SW480 (cell line): Measurements from ENCODE around the gene GPATCH1.
A peak's percentile ranks its signal among the peaks of the same experiment; 100 is the strongest.
"Not testable (repeated sequence)": the region's sequence is repeated elsewhere in the genome, so short reads cannot be mapped to it uniquely, and the experiment has no call there.

Source experiments
- DNase-seq: peaks from one replicate; pipeline ENCODE4 v3.0.0-alpha.2; 2016; ENCODE audit warnings: low spot score

GPATCH1 gene, protein sequence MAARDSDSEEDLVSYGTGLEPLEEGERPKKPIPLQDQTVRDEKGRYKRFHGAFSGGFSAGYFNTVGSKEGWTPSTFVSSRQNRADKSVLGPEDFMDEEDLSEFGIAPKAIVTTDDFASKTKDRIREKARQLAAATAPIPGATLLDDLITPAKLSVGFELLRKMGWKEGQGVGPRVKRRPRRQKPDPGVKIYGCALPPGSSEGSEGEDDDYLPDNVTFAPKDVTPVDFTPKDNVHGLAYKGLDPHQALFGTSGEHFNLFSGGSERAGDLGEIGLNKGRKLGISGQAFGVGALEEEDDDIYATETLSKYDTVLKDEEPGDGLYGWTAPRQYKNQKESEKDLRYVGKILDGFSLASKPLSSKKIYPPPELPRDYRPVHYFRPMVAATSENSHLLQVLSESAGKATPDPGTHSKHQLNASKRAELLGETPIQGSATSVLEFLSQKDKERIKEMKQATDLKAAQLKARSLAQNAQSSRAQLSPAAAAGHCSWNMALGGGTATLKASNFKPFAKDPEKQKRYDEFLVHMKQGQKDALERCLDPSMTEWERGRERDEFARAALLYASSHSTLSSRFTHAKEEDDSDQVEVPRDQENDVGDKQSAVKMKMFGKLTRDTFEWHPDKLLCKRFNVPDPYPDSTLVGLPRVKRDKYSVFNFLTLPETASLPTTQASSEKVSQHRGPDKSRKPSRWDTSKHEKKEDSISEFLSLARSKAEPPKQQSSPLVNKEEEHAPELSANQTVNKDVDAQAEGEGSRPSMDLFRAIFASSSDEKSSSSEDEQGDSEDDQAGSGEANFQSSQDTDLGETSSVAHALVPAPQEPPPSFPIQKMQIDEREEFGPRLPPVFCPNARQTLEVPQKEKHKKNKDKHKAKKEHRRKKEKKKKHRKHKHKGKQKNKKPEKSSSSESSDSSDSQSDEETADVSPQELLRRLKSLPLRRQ

DNA sequence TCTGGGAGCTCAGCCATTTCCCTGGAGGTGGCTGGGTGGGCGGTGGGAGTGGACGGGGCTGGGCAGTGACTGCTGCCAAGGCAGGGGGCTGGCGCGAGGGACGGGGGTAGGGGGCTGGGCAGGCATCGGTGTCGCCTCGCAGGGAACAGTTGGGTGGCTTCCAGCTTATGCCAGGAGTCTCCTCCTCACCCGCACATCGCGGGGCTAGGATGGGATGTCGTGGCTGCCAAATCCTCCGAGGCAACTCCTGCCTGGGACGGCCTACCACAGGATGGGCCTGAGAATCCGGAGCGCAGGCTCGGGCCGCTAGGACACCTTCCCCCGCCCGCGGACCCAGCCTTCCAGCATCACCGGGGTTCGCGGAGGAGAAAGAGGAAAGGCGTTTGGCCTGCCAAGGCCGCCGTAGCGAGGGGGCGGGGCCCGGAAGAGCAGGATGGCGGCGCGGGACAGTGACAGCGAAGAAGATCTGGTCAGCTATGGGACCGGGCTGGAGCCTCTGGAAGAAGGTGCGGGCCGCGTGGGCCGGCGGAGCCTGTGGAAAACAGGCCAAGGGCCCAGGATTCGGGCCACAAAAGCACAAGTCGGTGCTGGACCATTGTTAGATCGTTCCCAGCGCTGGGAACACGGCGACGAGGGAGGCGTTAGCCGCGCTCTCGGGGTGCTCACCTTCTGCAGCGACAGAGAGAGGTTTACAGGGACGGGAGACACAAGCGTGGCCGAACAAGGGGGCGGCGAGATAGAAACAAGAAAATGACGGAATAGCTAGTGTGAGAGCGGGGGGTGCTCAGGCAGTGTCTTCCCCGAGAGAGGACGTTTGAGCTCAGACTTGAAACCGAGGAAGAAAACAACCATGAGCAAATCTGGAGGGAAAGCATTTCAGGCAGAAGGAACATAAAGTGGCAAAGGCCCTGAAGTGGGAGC is at the start of gene GPATCH1:
GPATCH1 (plus strand) TSS at position 421 of the 921 bp plus-strand sequence; CDS start at position 434, 13 bp downstream.
- peak; percentile 89 for DNase-seq

DNA sequence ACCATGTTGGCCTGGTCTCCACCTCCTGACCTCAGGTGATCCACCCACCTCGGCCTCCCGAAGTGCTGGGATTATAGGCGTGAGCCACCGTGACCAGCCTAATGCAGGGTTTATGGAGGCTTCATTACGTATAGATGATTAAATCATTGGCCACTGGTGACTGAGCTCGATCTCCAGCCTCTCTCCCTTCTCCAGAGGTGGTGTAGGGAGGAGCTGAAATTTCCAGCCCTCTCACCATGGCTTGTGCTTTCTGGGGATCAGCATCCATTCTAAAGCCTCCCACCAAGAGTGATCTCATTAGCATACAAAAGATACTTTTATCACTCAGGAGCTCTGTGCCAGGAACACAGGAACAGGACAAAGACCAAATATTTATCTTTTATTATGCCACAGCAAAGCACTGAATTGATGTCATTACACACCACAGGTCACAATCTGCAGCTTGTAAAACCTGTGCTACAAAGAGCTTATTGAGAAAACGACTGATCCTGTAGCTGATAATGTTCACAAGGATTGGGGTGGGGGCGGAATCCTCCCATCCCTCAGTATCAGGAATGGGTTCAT is 48.7 kb upstream of the GPATCH1 start:
- DNase-seq, result peak; percentile 74

DNA sequence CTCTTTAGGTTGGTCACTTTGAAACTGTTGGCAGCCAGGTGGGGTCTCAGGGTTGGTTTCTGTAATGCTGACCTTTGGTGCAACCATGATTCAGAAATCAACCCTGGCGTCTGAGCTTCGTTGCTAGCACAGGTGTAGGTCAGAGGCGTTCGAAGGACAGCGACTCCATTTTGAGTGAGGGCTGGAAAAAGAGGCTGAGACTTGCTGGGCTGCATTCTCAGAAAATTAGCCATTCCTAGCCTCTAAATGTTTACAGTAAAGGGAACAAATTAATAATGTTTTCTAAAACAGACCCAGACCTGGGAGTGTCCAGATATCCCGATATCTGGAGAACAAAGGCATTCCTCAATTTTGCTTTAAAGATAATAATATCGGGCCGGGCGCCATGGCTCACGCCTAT is 45.5 kb upstream of the GPATCH1 start:
- DNase-seq, result no peak

DNA sequence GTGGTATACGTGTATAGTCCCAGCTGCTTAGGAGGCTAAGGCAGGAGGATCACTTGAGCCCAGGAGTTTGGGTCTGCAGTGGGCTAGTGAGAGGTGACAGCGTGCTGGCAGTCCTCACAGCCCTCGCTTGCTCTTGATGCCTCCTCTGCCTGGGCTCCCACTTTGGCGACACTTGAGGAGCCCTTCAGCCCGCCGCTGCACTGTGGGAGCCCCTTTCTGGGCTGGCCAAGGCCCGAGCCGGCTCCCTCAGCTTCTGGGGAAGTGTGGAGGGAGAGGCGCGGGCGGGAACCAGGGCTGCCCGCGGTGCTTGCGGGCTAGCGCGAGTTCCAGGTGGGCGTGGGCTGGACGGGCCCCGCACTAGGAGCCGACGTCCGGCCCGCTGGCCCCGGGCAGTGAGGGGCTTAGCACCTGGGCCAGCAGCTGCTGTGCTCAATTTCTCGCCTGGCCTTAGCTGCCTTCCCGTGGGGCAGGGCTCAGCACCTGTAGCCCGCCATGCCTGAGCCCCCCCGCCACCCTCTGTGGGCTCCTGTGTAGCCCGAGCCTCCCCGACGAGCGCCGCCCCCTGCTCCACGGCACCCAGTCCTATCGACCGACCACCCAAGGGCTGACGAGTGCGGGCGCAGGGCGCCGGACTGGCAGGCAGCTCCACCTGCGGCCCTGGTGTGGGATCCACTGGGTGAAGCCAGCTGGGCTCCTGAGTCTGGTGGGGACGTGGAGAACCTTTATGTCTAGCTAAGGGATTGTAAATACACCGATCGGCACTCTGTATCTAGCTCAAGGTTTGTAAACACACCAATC is 44.4 kb upstream of the GPATCH1 start:
- not testable (repeated sequence) for DNase-seq

DNA sequence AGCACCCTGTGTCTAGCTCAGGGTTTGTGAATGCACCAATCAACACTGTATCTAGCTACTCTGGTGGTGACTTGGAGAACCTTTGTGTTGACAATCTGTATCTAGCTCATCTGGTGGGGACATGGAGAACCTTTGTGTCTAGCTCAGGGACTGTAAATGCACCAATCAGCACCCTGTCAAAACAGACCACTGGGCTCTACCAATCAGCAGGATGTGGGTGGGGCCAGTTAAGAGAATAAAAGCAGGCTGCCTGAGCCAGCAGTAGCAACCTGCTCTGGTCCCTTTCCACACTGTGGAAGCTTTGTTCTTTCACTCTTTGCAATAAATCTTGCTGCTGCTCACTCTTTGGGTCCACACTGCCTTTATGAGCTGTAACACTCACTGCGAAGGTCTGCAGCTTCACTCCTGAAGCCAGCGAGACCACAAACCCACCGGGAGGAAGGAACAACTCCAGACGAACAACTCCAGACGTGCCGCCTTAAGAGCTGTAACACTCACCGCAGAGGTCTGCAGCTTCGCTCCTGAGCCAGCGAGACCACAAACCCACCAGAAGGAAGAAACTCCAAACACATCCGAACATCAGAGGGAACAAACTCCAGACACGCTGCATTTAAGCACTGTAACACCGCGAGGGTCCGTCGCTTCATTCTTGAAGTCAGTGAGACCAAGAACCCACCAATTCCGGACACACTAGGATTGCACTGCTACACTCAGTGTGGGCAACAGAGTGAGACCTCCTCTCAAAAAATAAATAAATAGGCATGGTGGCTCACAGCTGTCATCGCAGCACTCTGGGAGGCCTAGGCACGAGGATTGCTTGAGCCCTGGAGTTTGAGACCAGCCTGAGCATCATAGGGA is 43.6 kb upstream of the GPATCH1 start:
- not testable (repeated sequence) for DNase-seq

DNA sequence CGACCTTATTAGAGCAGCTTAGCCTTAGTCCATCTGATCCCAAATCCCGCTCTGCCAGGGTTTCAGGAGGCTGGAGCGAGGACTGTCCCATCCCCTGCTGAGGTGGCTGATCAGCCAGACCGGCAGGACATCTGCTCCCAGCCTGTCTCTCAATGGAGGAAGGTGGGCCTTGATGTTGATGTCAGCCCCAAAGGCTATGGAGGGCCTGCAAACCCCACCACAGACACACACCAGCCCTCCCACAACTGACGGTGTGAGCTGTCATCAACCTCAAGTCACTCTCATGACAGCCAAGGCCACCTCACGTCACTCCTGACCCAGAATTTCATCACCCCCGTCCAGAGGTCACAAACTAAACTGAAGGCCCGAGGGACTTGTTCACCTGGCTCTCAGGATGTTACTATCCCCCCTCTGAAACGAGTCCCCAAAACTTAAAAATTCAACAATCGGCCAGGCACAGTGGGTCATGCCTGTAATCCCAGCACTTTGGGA is 41.8 kb upstream of the GPATCH1 start:
- no peak for DNase-seq

DNA sequence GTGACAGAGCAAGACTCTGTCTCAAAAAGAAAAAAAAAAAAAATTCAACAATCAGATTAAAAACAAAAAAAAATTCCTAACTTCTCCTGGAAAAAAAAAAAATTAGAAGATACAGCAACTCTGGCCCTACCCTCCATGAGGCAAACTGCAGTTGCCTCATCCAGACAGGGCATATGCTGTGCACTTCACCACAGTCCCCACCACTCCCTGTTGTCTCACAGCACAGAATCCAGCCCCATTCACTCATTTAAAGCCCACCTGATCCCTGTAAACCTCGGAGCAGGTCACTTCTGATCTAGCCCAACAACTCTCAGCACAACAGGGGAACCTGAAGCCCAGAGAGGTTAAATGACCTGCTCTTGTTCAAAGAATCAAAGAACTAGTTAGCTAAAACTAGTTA is 41.2 kb upstream of the GPATCH1 start:
- DNase-seq, result no peak

DNA sequence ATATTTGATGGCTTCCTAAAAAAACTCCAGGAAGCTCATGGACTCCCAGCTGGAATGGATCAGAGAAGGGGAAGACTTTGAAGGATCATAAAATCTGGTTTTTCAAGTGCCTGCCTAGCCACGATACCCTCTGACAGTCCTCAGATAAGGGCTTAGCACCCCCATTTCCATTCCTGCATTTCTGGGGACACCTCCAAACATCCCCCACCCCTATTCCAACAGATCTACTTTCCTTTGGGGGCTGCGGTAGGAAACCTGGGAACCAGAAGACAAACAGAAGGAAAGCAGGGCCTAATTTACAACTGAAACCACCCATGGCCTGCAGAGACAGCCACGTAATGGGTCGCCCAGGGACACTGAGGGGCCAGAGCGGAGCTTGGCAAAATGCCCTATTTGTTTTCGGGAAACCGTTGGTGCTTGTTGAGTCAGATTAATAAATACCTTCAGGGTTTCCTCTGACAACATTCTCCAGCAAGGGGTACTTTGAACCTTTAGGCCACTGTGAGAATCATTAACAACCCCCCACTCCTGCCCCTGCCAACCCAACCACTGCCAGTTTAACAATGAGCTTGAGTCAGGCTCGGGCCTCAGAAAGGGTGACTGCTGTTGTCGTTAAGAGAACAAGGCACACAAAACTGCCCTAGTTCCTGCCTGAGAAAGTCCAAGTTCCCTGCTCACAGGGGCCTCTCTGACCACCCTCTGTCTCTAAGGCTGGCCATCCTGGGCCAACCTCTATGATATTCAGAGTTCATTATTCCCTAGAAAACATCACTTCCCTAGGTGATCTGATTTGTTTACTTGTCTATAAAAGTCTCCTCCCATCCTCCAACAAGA is 39.8 kb upstream of the GPATCH1 start:
- DNase-seq, result peak; percentile 99

DNA sequence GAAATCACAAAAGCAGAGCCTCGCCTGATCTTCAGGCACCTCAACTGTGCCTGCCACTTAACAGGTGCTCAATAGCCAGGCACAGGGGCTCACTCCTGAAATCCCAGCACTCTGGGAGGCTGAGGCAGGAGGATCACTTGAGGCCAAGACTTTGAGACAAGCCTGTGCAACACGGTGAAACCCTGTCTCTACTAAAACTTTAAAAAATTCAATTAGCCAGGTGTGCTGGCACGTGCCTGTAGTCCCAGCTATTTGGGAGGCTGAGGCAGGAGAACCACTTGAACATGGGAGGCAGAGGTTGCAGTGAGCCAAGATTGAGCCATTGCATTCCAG is 39.2 kb upstream of the GPATCH1 start:
- DNase-seq, result not testable (repeated sequence)

DNA sequence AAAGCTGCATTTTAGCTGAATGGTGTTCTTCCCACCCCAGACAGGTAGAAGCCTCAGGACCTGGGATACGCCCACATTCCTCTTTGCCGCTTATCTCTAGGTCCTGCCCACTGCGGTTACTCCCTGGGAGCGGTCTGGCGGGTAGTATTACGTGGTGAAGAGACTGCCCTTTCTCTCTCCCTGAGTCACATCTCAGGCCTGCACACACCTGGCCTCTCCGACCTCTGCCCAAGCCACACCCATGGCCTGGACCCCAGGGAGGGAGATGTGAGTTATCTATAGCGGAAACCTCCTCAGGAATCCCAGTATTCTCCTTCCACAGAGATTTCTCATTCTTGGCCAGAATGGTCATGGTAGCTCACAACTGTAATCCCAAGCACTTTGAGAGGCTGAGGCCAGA is 33.6 kb upstream of the GPATCH1 start:
- DNase-seq, result peak; percentile 99

DNA sequence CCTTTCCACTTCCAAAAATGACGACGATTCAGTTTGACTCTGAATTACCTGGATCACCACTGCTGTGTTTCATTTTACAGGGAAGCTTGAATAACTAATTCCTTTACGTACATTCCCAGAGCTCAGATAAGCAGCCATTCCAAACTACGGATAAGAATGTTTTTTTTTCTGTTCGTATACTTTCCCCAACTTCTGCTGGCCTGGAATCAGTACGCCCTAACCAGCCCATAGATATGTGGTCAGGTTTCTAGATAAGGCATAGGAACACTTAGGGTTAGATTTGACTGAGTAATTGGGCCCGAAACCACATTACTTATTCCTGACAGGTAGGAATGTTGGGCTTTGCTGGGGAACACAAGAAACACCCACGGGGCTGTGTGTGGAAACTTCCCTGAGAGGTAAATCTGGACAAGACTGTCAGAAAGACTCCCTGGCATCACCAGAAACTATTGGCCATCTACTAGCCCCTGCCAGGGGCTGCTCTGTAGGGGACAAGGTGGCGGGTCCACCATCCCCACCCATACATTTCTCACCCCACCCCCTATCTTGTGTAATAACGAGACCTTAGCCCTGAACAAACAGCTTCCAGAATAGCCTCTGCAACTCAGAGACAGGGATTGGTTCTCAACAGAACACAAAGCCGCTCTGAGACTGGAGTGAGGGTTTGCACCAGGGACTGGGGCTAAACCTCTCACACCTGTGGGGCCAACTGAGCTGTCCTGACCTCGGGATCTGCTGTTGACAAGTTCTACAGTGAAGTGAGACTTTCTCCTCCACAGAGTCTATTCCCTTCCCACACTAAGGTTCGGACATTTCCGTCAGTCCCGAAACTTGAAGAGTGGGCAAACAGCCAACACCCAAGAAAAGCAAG is 31.9 kb upstream of the GPATCH1 start:
- DNase-seq, result no peak

DNA sequence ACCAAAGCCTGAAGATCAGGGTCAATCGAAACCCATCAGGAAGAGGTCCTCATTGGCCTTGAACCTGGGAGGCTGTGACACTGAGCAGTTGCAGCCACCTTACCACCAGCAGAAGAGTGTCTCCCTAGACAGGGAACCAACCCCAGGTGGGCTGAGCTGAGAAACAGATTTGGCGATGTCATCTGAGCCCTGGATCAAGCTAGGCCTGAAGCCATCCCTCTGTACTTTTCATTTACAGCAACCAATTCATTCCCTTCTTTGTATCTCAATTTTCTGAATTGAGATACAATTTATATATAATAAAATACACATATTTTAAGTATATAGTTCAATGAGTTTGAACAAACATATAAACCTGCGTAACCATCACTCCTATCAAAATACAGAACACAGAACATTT is 30.9 kb upstream of the GPATCH1 start:
- DNase-seq, result no peak

DNA sequence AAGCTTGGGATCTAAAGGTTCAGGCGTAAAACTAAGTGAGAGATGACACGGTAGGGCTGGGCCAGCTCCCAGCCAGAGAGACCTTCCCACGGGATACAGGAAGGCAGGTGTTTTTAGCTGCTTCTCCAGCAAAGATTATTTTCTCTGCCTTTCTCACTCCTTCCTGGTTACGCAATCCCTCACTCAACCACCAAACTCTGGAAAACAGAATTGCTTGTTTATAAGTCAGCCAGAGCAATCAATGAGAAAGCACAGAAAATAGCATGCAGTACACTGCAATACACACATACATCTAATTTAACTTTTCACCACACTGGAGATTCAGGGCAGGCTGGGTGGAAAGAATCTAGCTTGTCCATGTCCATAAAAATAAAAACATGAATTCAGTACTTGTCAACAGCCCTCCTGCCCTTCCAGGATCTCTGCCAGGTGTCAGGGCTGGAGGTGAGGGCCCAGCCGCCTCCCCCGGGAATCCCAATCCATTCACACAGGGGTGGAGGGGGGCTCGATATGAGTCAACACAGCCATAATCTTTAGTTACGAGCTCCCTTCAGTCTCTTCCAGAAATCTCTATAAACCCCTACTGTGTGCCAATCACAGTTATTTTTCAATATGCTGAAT is 28.5 kb upstream of the GPATCH1 start:
- peak; percentile 84 for DNase-seq

DNA sequence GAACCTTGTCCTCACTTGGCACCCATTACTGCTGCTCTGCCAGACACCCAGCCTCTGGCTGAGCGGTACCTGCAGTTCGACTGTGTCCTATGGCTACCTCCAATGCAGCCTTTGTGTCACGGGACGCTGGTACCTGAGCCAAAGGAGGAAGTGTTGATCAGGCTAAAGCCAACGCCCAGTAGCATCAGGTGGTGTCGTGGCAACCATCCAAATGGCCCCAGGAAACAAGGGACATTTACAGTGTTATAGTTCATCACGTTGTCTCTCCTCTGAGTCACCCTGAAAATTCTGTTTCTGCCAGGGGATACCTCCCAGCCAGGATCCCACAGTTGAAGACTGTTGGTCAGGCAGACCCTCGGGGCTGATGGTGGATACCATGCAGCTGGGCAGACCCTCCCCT is 26.4 kb upstream of the GPATCH1 start:
- DNase-seq, result no peak

DNA sequence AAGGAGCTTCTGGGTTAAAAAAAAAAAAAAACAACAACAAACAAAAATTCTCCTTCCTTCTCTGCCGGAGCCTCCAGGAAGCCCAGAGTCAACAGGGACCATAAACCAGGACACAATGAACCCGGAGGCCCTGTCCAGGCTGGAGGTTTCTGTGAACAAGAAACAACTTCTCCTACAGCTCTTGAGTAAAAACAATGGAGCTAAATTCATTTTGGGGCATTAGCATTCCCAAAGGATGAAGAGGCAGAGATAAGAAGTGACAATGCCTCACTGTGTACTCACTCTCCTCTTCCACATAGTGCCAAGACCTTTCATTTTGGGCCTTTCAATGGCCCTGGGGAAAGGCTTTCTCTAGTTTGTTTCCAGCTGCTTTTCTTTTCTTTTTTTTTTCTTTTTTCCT is 25.3 kb upstream of the GPATCH1 start:
- no peak for DNase-seq

DNA sequence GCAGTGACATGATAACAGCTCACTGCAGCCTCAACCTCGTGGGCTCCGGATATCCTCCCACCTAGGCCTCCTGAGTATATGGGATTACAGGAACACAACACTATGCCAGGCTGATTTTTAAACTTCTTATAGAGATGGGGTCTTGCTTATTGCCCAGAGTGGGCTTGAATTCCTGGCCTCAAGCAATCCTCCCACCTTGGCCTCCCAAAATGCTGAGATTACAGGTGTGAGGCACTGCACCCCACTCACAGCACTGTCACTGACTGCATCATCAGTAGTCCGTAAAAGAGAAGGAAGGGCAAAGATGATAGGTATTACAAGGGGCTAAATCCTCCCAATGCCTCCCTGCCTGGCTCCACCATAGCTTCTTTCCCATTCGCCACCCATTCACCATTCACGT is 20.4 kb upstream of the GPATCH1 start:
- DNase-seq, result no peak

DNA sequence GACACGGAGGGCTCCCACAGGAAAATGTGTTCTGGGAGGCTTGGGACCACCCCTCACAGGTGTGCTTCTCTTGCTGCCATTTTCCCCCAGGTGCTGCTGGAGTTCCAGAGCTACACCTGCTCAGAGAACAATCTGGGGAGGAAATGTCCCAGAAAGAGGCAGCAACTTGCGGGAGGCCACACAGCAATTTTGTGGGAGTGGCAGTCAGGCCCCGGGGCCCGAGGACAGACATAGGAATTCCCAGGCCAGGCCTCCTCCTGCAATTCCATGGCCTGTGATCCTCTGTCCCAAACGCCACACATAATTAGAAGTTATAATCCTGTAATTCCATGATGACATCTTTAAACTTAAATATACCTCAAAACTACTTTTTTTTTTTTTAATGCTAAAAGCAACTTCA is 18.1 kb upstream of the GPATCH1 start:
- no peak for DNase-seq
